Fibroblast of lung (primary cell): ENCODE measurements around the gene ZNF653. TPM values are rescaled to one million over a fixed set of nuclear protein-coding genes. Genes with fewer than 3 reads are reported as not detected.

Experiments used
- DNase-seq, 2 donors: peaks; one replicate each; pipeline versions ENCODE4 v3.0.0 to v3.0.0-alpha.2; 2010; ENCODE audit warnings: low read depth in 2 of 2
- H2AFZ ChIP-seq: 2 replicates; pipeline ENCODE4 v1.5.1; 2012; ENCODE audit warnings: low read length, control low read depth, inconsistent platforms
- H3K27ac ChIP-seq: 2 replicates; pipeline ENCODE4 v1.5.1; 2011; ENCODE audit warnings: low read length, control low read depth; ENCODE audit not compliant: insufficient read depth
- H3K27me3 ChIP-seq: 2 replicates; pipeline ENCODE4 v1.5.1; 2011; ENCODE audit warnings: mild to moderate bottlenecking, low read length; ENCODE audit not compliant: control insufficient read depth, insufficient read depth
- H3K36me3 ChIP-seq: 2 replicates; pipeline ENCODE4 v1.5.1; 2011; ENCODE audit warnings: low read length; ENCODE audit not compliant: control insufficient read depth, insufficient read depth
- H3K4me1 ChIP-seq: 2 replicates; pipeline ENCODE4 v1.5.1; 2011; ENCODE audit warnings: low read length; ENCODE audit not compliant: control insufficient read depth, insufficient read depth; ENCODE audit errors: extremely low read depth
- H3K4me2 ChIP-seq: 2 replicates; pipeline ENCODE4 v1.5.1; 2011; ENCODE audit warnings: low read length, control low read depth; ENCODE audit not compliant: insufficient read depth; ENCODE audit errors: extremely low read depth
- H3K4me3 ChIP-seq, 4 experiments: fragments of 200-600 bp in 1 of 4; sonication (generic) in 1 of 4; replicated peaks in 1 of 4; 2 replicates each; pipeline ENCODE4 v1.5.1; 2011 to 2016; ENCODE audit warnings: low read length in 4 of 4, low read depth in 3 of 4, mild to moderate bottlenecking in 3 of 4, control low read depth in 2 of 4, inconsistent platforms in 1 of 4, mixed read lengths in 1 of 4; ENCODE audit not compliant: insufficient read depth in 1 of 4; ENCODE audit errors: control extremely low read depth in 1 of 4
- H3K79me2 ChIP-seq: 2 replicates; pipeline ENCODE4 v1.5.1; 2012; ENCODE audit warnings: mild to moderate bottlenecking, low read length, inconsistent platforms; ENCODE audit not compliant: control insufficient read depth, insufficient read depth
- H3K9ac ChIP-seq: 2 replicates; pipeline ENCODE4 v1.5.1; 2011; ENCODE audit warnings: mild to moderate bottlenecking, low read length, control low read depth; ENCODE audit not compliant: insufficient read depth
- H3K9me3 ChIP-seq: 2 replicates; pipeline ENCODE4 v1.5.1; 2012; ENCODE audit warnings: low read depth, low read length; ENCODE audit not compliant: control insufficient read depth, insufficient read depth
- H4K20me1 ChIP-seq: 2 replicates; pipeline ENCODE4 v1.5.1; 2011; ENCODE audit warnings: low read length; ENCODE audit not compliant: control insufficient read depth, insufficient read depth; ENCODE audit errors: extremely low read depth
- EZH2 ChIP-seq: IDR thresholded peaks from 2 replicates; pipeline ENCODE4 v1.5.1; 2012; ENCODE audit warnings: low read length, control low read depth, mild to moderate bottlenecking; ENCODE audit errors: missing control alignments
- polyA plus RNA-seq, 2 donors: library from polyadenylated mRNA; depleted of rRNA in 1 of 2; stranded (reverse) in 1 of 2; unstranded in 1 of 2; fragments of >200 nt; gene quantifications; 2 replicates each; pipeline ENCODE4 v1.2.1, GENCODE V29; 2011 to 2012; ENCODE audit warnings: missing spikeins in 1 of 2
- total RNA-seq: library from RNA; depleted of rRNA; stranded (reverse); fragments of >200 nt; gene quantifications from 2 replicates; pipeline ENCODE4 v1.2.1, GENCODE V29; 2014
- TF ChIP-seq, protein P1 (sequence below), 2 donors: IDR thresholded peaks in 1 of 2; conservative IDR thresholded peaks in 1 of 2; 1 replicate in 1 of 2; 2 replicates in 1 of 2; pipeline ENCODE4 v1.5.1; 2011 to 2012; ENCODE audit warnings: low read length in 2 of 2, control low read depth in 1 of 2, inconsistent platforms in 1 of 2, low read depth in 1 of 2, mild to moderate bottlenecking in 1 of 2

ZNF653 gene
- total and polyA plus RNA-seq, 2 donors (not counting 1 experiment from before 2014, with no cell fraction given): 3.1 to 3.5 TPM

DNA sequence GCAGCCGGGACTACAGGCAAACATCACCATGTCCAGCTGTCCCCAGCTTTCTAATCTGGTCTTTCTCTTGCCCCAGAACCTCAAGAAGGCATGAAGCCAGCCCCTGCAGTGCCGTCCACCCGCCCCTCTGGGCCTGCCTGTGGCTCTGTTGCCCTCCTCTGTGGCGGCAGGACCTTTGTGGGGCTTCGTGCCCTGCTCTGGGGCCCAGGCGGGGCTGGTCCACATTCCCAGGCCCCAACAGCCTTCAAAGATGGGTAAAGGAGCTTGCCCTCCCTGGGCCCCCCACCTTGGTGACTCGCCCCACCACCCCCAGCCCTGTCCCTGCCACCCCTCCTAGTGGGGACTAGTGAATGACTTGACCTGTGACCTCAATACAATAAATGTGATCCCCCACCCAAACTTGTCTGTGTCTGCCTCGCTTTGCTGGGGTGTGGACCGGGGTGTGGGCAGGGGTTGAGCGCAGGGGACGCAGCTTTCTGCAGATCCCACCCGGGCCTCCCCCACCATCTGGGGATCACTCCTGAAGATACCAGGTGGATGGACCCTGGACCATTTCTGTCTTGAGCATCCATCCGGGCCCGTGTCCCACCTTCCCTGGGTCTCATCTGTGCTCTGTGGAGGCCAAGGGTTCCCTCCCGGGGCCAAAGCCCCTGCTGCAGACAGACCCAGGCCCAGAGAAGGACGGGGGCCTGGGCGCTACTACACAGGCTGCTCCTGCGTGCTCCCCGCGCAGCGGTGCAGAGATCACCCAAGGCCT, 54.9 kb downstream of the ZNF653 start:
- H3K9ac ChIP-seq: no peak overlapping the region
- H3K4me1 ChIP-seq: no peaks in the 10 kb centered on the region
- TF ChIP-seq, protein P1, sequence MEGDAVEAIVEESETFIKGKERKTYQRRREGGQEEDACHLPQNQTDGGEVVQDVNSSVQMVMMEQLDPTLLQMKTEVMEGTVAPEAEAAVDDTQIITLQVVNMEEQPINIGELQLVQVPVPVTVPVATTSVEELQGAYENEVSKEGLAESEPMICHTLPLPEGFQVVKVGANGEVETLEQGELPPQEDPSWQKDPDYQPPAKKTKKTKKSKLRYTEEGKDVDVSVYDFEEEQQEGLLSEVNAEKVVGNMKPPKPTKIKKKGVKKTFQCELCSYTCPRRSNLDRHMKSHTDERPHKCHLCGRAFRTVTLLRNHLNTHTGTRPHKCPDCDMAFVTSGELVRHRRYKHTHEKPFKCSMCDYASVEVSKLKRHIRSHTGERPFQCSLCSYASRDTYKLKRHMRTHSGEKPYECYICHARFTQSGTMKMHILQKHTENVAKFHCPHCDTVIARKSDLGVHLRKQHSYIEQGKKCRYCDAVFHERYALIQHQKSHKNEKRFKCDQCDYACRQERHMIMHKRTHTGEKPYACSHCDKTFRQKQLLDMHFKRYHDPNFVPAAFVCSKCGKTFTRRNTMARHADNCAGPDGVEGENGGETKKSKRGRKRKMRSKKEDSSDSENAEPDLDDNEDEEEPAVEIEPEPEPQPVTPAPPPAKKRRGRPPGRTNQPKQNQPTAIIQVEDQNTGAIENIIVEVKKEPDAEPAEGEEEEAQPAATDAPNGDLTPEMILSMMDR (conservative IDR thresholded peaks at IDR 0.05 in 1 of 2, IDR thresholded peaks at IDR 0.05 in 1 of 2; ENCODE audit: low read depth in 1 of 2, low read length in 2 of 2): no peak
- TF ChIP-seq EZH2: no peak
- H4K20me1 ChIP-seq: no peaks in the 10 kb centered on the region
- no peaks in the 10 kb centered on the region for H3K27me3 ChIP-seq
- peaks cover 21% of the 10 kb centered on the region for H3K36me3 ChIP-seq
- DNase-seq: no peak
- H3K4me3 ChIP-seq: no peak overlapping the region
- H2AFZ ChIP-seq: no peak overlapping the region
- no peaks in the 10 kb centered on the region for H3K79me2 ChIP-seq
- H3K9me3 ChIP-seq: no peaks in the 10 kb centered on the region
- H3K27ac ChIP-seq: no peak overlapping the region
- no peak overlapping the region for H3K4me2 ChIP-seq

DNA sequence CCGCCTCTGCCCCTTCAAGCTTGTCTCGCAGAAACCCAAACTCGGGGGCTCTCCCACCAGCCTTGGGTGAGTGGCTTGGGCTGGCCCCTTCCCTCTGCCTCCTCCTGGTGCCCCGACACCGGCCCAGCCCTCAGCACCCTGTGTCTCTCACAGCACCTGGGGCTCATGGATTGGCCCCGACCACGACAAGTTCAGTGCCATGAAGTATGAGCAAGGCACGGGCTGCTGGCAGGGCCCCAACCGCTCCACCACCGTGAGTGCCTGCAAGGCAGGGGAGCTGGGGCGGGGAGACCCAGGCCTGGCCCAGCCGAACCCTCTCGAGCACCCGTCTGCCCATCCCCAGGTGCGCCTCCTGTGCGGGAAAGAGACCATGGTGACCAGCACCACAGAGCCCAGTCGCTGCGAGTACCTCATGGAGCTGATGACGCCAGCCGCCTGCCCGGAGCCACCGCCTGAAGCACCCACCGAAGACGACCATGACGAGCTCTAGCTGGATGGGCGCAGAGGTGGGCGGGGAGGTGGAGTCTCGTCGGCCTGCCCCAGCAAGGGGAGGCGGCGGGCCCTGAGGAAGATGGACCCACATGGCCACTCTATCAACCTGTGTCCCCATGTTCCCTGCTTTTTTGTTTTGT, 56.6 kb downstream of the ZNF653 start:
- no peak overlapping the region for H3K27ac ChIP-seq
- no peak overlapping the region for H3K4me2 ChIP-seq
- H3K9me3 ChIP-seq: no peaks in the 10 kb centered on the region
- DNase-seq: no peak
- no peaks in the 10 kb centered on the region for H3K79me2 ChIP-seq
- peaks cover 25% of the 10 kb centered on the region for H3K36me3 ChIP-seq
- no peak overlapping the region for H2AFZ ChIP-seq
- TF ChIP-seq, protein P1 (conservative IDR thresholded peaks at IDR 0.05 in 1 of 2, IDR thresholded peaks at IDR 0.05 in 1 of 2; ENCODE audit: low read depth in 1 of 2, low read length in 2 of 2): no peak
- TF ChIP-seq EZH2: no peak
- no peaks in the 10 kb centered on the region for H4K20me1 ChIP-seq
- H3K4me3 ChIP-seq: no peak overlapping the region
- H3K9ac ChIP-seq: no peak overlapping the region
- H3K27me3 ChIP-seq: no peaks in the 10 kb centered on the region
- peaks cover 2% of the 10 kb centered on the region for H3K4me1 ChIP-seq

DNA sequence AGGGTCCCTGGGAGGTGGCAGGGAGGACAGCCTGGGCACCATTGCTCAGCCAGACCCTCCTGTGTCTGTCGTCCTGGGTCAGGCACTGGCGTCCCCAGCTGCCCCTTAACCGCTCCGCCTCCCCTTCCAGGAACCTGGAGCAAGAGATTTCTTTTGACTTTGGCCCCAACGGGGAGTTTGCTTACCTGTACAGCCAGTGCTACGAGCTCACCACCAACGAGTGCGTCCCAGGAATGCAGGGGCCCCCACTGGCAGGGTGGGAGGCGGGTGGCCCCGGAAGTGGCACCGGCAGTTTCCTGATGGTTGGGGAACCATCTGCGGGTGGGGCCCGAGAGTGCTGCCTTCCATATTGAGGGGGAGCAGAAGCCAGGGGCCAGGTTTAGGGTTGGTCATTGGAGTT, 57.2 kb downstream of the ZNF653 start:
- H3K4me3 ChIP-seq: no peak overlapping the region
- H2AFZ ChIP-seq: no peak overlapping the region
- H3K36me3 ChIP-seq: peaks cover 27% of the 10 kb centered on the region
- H3K4me1 ChIP-seq: peaks cover 2% of the 10 kb centered on the region
- no peak for DNase-seq
- TF ChIP-seq EZH2: no peak
- TF ChIP-seq, protein P1 (conservative IDR thresholded peaks at IDR 0.05 in 1 of 2, IDR thresholded peaks at IDR 0.05 in 1 of 2; ENCODE audit: low read depth in 1 of 2, low read length in 2 of 2): no peak
- no peaks in the 10 kb centered on the region for H3K27me3 ChIP-seq
- H3K79me2 ChIP-seq: no peaks in the 10 kb centered on the region
- no peak overlapping the region for H3K27ac ChIP-seq
- no peak overlapping the region for H3K9ac ChIP-seq
- H4K20me1 ChIP-seq: no peaks in the 10 kb centered on the region
- H3K4me2 ChIP-seq: no peak overlapping the region
- H3K9me3 ChIP-seq: no peaks in the 10 kb centered on the region
